Measurements from ENCODE around the gene FOSL2. TPM values are rescaled to one million over a fixed set of nuclear protein-coding genes. Genes with fewer than 3 reads are reported as not detected.

The FOSL2 gene
- total RNA-seq, 1 donor = 44.4 TPM

DNA sequence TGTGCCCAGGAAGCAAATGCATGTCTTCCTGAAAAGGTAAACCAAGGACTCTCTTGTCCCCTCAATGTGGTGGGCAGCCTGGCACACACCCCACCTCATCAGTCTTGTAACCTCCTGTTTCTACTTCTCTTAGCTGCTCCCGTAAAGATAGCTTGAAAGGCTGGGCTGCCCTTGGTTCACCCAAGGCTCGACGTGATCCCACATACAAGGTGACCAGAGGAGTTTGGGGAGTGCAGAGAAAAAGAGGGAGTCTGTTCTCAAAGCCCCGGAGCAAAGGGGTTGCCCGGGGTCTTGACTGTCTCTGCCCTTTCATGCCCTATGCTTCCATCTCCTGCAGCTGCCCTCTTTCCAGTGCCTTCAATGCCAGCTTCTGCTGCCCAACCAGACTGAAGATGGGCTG, 18.3 kb upstream of the FOSL2 start:
- TF ChIP-seq, protein P1, sequence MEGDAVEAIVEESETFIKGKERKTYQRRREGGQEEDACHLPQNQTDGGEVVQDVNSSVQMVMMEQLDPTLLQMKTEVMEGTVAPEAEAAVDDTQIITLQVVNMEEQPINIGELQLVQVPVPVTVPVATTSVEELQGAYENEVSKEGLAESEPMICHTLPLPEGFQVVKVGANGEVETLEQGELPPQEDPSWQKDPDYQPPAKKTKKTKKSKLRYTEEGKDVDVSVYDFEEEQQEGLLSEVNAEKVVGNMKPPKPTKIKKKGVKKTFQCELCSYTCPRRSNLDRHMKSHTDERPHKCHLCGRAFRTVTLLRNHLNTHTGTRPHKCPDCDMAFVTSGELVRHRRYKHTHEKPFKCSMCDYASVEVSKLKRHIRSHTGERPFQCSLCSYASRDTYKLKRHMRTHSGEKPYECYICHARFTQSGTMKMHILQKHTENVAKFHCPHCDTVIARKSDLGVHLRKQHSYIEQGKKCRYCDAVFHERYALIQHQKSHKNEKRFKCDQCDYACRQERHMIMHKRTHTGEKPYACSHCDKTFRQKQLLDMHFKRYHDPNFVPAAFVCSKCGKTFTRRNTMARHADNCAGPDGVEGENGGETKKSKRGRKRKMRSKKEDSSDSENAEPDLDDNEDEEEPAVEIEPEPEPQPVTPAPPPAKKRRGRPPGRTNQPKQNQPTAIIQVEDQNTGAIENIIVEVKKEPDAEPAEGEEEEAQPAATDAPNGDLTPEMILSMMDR (IDR thresholded peaks at IDR 0.05; ENCODE audit: insufficient read depth, low read length) = no peak
- H3K4me3 ChIP-seq (ENCODE audit: low read depth, low read length) = no peak overlapping the region
- DNase-seq (ENCODE audit: low read depth) = no peak

DNA sequence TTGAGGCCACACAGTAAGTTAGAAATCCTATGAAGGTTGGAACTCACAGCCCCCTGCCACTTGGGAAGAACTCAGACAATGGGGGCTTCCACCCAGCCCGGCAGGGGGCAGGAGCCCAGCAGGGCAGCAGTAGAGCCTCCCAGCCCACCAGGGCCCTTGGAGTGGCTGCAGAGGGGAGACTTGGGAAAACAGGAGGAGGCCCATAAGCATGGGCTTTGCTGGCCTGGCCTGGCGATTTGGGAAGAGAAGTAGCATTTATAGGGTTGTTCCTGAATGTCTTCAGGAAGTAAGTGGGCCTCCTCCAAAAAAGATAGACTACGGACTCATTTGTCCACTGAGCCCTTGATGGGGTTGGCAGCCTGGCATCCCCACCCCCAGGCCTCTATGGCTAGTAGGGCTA, 17.4 kb upstream of the FOSL2 start:
- no peak overlapping the region for H3K4me3 ChIP-seq (ENCODE audit: low read depth, low read length)
- TF ChIP-seq, protein P1 (IDR thresholded peaks at IDR 0.05; ENCODE audit: insufficient read depth, low read length) = no peak
- no peak for DNase-seq (ENCODE audit: low read depth)

DNA sequence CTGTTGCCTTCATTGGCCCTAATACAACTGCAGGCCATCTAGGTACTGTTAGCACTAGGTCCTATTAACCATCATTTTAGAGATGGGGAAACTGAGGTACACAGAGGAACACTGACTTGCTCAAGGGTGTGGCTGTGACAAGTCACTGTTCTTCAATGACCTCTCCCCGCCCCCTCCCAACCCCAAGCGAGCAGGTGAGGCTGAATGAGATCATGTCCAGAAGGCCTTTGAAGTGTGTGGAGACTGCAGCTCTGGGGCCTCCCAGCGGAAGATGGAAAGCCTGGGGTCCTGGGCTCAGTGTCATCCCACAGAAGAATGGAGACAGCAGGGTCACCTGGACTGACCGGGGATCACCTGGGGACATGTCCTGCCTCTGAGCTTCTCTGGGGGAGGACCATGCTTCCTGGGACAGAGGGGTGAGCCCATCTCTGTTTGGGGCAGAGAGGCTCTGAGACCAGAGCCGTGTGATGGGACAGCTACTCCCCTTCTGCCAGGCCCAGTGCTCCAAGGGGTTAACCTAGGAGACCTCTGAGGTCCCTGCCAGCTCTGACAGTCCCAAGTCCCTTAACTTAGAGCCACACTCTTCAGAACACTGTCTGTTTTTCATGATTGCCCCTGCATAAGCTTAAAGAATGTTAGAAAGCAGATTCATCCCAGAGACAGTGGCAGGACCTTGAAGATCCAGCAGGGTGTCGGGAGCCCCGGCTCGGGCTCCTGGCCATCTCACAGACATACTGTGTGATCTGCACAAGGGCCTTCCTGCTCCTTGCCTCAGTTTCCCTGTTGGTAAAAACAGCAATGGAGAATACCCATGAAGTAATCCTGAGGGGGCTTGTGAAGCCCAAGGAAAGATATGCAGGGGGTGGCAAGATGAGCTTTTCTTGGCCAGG, 16.7 kb upstream of the FOSL2 start:
- no peak overlapping the region for H3K4me3 ChIP-seq (ENCODE audit: low read depth, low read length)
- TF ChIP-seq, protein P1 (IDR thresholded peaks at IDR 0.05; ENCODE audit: insufficient read depth, low read length) = no peak
- DNase-seq (ENCODE audit: low read depth) = no peak

DNA sequence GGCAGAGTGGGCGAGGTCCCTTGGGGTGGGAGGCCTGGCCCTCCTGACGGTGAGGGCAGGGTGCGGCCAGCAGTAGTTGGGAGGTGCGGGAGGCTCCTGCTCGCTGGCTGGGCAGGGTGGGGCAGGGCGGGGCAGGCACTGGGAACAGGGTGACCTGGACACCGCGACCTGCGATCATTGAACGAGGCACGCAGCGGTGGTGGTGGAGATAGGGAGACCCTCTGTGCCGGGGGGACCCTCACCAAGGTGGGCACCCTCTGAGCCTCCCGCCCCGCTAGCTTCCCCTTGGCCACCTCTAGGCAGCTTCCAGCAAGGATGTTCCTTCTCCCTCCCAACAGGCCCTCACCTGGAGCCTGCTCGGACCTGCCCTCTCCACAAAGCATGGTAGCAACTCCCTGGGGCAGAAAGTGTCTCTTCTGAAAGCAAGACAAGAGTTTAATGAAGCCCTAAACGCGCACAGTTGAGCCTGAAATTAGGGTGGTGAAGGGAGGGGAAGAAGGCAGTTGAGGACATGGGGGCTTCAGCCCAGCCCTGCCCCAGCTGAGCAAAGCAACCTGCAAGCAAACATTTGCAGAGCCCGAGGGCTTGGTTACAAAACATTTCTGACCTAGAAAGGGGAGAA, 15.4 kb upstream of the FOSL2 start:
- DNase-seq (ENCODE audit: low read depth) = no peak
- H3K4me3 ChIP-seq (ENCODE audit: low read depth, low read length) = no peak overlapping the region
- TF ChIP-seq, protein P1 (IDR thresholded peaks at IDR 0.05; ENCODE audit: insufficient read depth, low read length) = no peak

DNA sequence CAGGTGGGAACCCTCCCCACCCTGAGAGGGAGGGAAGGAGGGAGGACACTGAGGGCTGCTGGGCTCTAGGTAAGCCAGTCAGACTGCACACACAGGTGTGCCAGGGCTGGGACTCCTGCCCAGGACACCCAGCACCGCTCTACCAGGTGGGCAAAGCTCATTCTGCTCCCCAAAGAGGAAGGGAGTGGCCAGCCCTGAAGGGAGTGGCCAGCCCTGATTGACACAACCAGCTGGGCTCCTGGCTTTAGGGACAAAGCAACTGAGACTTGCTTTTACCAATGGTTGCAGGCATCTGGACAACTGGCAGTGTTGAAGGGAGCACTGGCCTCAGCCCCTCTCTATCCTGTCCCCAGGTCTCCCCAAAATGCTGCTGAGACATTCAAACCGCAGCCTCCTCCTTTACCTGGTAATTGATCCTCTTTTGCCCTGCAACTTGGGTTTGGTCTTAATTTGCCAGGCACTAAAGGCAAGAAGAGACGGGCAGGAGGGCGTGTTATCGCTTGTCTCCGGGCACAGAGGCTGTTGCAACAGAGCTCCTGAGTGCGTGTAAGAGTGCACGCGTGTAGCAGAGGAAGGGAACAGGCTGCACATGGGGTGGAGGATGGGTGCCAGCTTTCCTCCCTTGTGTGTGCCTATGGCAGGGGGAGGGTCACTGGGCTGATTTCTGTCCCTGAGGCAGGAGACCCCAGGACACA, 14.5 kb upstream of the FOSL2 start:
- DNase-seq (ENCODE audit: low read depth) = no peak
- TF ChIP-seq, protein P1 (IDR thresholded peaks at IDR 0.05; ENCODE audit: insufficient read depth, low read length) = no peak

DNA sequence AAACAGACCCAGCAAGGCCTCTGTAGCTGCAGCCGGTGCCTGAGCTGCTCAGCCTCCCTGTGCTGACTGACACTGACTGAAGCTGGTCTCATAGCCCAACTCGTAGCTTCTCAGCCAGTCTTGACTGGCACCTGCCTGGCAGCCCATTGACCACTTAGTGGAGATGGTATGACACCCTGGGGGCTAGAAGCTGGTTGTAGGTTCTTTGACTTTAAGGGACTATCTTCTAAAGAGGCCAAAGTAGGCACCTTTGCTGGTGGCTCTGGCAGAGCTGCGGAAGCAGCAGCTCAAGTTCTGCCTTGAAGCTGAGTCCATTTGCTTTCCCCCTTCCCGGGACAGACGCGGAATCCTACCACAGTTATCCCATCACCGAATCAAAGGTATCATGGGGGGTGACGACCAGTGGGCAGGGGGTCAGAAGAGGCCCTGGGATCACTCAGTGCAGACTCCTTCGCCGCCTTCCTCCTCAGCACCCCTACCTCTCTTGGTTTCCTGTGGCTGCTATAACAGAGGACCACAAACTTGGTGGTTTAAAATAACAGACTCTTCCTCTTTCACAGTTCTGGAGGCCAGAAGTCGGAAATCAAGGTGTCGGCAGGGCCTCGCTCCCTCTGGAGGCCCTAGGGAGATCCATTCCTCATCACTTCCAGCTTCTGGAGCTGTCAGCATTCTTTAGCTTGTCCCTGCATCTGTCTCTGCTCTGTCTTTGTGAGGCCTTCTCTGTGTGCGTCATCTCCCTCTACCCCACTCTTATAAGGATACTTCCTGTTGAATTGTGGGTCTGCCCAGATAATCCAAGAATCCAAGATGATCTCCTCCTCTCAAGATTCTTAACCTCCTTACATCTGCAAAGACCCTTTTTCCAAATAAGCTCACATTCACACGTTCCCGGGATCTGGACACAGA, 13.7 kb upstream of the FOSL2 start:
- H3K4me3 ChIP-seq (ENCODE audit: low read depth, low read length) = no peak overlapping the region
- DNase-seq (ENCODE audit: low read depth) = no peak
- TF ChIP-seq, protein P1 (IDR thresholded peaks at IDR 0.05; ENCODE audit: insufficient read depth, low read length) = no peak

More for the DNA sequence above, 14.5 kb upstream of the FOSL2 start:
- no peak overlapping the region for H3K4me3 ChIP-seq (ENCODE audit: low read depth, low read length)
